Measurements from ENCODE around the gene RNU1-3.
"Not testable (repeated sequence)": the region's sequence is repeated elsewhere in the genome, so short reads cannot be mapped to it uniquely, and the experiment has no call there.

Gene RNU1-3

GRCh38 chr1:16693449-16694307 is 26.9 kb upstream of the RNU1-3 start:
- DNase-seq (ENCODE audit: low read depth): not testable (repeated sequence)

- not testable (repeated sequence) for DNase-seq (ENCODE audit: low read depth)
Observed at GRCh38 chr1:16692717-16693448, 26.1 kb upstream of the RNU1-3 start.

GRCh38 chr1:16692283-16692682 is 25.5 kb upstream of the RNU1-3 start:
- not testable (repeated sequence) for DNase-seq (ENCODE audit: low read depth)

- DNase-seq (ENCODE audit: low read depth): not testable (repeated sequence)
Observed at GRCh38 chr1:16690971-16691682, 24.4 kb upstream of the RNU1-3 start.

GRCh38 chr1:16687132-16687800 is 20.5 kb upstream of the RNU1-3 start:
- not testable (repeated sequence) for DNase-seq (ENCODE audit: low read depth)

GRCh38 chr1:16685445-16686371 is 19.0 kb upstream of the RNU1-3 start:
- DNase-seq (ENCODE audit: low read depth): not testable (repeated sequence)

- not testable (repeated sequence) for DNase-seq (ENCODE audit: low read depth)
Observed at GRCh38 chr1:16684738-16685337, 18.1 kb upstream of the RNU1-3 start.

- not testable (repeated sequence) for DNase-seq (ENCODE audit: low read depth)
Observed at GRCh38 chr1:16684152-16684551, 17.4 kb upstream of the RNU1-3 start.

- not testable (repeated sequence) for DNase-seq (ENCODE audit: low read depth)
Observed at GRCh38 chr1:16682803-16683202, 16.1 kb upstream of the RNU1-3 start.

GRCh38 chr1:16680366-16680765 is 13.6 kb upstream of the RNU1-3 start:
- DNase-seq (ENCODE audit: low read depth): not testable (repeated sequence)

GRCh38 chr1:16677552-16678431 is 11.0 kb upstream of the RNU1-3 start:
- DNase-seq (ENCODE audit: low read depth): peak; percentile 62

GRCh38 chr1:16676661-16677523 is 10.1 kb upstream of the RNU1-3 start:
- not testable (repeated sequence) for DNase-seq (ENCODE audit: low read depth)

- DNase-seq (ENCODE audit: low read depth): not testable (repeated sequence)
Observed at GRCh38 chr1:16675118-16675510, 8.4 kb upstream of the RNU1-3 start.

- DNase-seq (ENCODE audit: low read depth): not testable (repeated sequence)
Observed at GRCh38 chr1:16673976-16674375, 7.2 kb upstream of the RNU1-3 start.

GRCh38 chr1:16665836-16666235 is 912 bp downstream of the RNU1-3 start:
- not testable (repeated sequence) for DNase-seq (ENCODE audit: low read depth)

GRCh38 chr1:16658234-16658633 is 8.5 kb downstream of the RNU1-3 start:
- DNase-seq (ENCODE audit: low read depth): not testable (repeated sequence)

GRCh38 chr1:16656981-16657683 is 9.6 kb downstream of the RNU1-3 start:
- not testable (repeated sequence) for DNase-seq (ENCODE audit: low read depth)

GRCh38 chr1:16656574-16656973 is 10.2 kb downstream of the RNU1-3 start:
- not testable (repeated sequence) for DNase-seq (ENCODE audit: low read depth)

Measured in activated T-cell treated with anti-CD3 and anti-CD28 coated beads for 48 hours (primary cell).